H9 (cell line): ENCODE data around the gene CD81. TPM values are rescaled to one million over a fixed set of nuclear protein-coding genes. Genes with fewer than 3 reads are reported as not detected.

ENCODE experiments used
- DNase-seq: peaks from one replicate; pipeline ENCODE4 v3.0.0-alpha.2; 2017
- H2AFZ ChIP-seq: one replicate; pipeline ENCODE4 v1.6.1; 2013; ENCODE audit warnings: mild to moderate bottlenecking, low read length, control low read depth, moderate library complexity
- H2AK5ac ChIP-seq: 2 replicates; pipeline ENCODE4 v1.6.1; 2013; ENCODE audit warnings: low read length, control low read depth, mixed read lengths; ENCODE audit not compliant: insufficient read length
- H2BK120ac ChIP-seq: one replicate; pipeline ENCODE4 v1.6.1; 2013; ENCODE audit warnings: low read depth, mild to moderate bottlenecking, low read length, control low read depth, inconsistent platforms; ENCODE audit not compliant: poor library complexity, severe bottlenecking
- H2BK12ac ChIP-seq: 2 replicates; pipeline ENCODE4 v1.6.1; 2013; ENCODE audit warnings: low read length, control low read depth, mixed read lengths, low read depth; ENCODE audit not compliant: insufficient read length
- H2BK15ac ChIP-seq: 2 replicates; pipeline ENCODE4 v1.6.1; 2013; ENCODE audit warnings: low read depth, low read length, control low read depth
- H2BK20ac ChIP-seq: one replicate; pipeline ENCODE4 v1.6.1; 2013; ENCODE audit warnings: low read depth, mild to moderate bottlenecking, low read length, control low read depth, inconsistent platforms; ENCODE audit not compliant: poor library complexity, severe bottlenecking
- H2BK5ac ChIP-seq: 2 replicates; pipeline ENCODE4 v1.6.1; 2013; ENCODE audit warnings: low read length, control low read depth, mixed read lengths; ENCODE audit not compliant: insufficient read length
- H3K14ac ChIP-seq: 2 replicates; pipeline ENCODE4 v1.6.1; 2013; ENCODE audit warnings: low read length, control low read depth; ENCODE audit not compliant: insufficient read depth
- H3K18ac ChIP-seq: 2 replicates; pipeline ENCODE4 v1.6.1; 2013; ENCODE audit warnings: low read depth, mild to moderate bottlenecking, mixed read lengths, low read length, control low read depth; ENCODE audit not compliant: insufficient read length
- H3K23ac ChIP-seq: 2 replicates; pipeline ENCODE4 v1.6.1; 2013; ENCODE audit warnings: low read length, control low read depth, mixed read lengths, low read depth; ENCODE audit not compliant: insufficient read length
- H3K23me2 ChIP-seq: 2 replicates; pipeline ENCODE4 v1.6.1; 2013; ENCODE audit warnings: low read depth, mild to moderate bottlenecking, mixed read lengths, low read length, control low read depth; ENCODE audit not compliant: insufficient read length, poor library complexity, severe bottlenecking
- H3K27ac ChIP-seq: 2 replicates; pipeline ENCODE4 v1.5.1; 2013; ENCODE audit warnings: low read length, control low read depth, mixed read lengths, low read depth; ENCODE audit not compliant: insufficient read length
- H3K27me3 ChIP-seq: 2 replicates; pipeline ENCODE4 v1.6.1; 2013; ENCODE audit warnings: low read length, control low read depth, inconsistent platforms; ENCODE audit not compliant: insufficient read depth
- H3K4ac ChIP-seq: 2 replicates; pipeline ENCODE4 v1.6.1; 2013; ENCODE audit warnings: low read depth, mild to moderate bottlenecking, control low read depth, inconsistent platforms, low read length, moderate library complexity
- H3K4me1 ChIP-seq: 2 replicates; pipeline ENCODE4 v1.6.1; 2013; ENCODE audit warnings: low read length, control low read depth, inconsistent platforms; ENCODE audit not compliant: insufficient read depth
- H3K4me2 ChIP-seq: 2 replicates; pipeline ENCODE4 v1.6.1; 2013; ENCODE audit warnings: low read length, control low read depth, mixed read lengths; ENCODE audit not compliant: insufficient read length, insufficient read depth
- H3K56ac ChIP-seq: 2 replicates; pipeline ENCODE4 v1.6.1; 2013; ENCODE audit warnings: low read depth, mild to moderate bottlenecking, mixed read lengths, low read length, control low read depth; ENCODE audit not compliant: insufficient read length
- H3K79me1 ChIP-seq: 2 replicates; pipeline ENCODE4 v1.6.1; 2013; ENCODE audit warnings: low read depth, mild to moderate bottlenecking, moderate library complexity, low read length, control low read depth, inconsistent platforms; ENCODE audit not compliant: insufficient read depth, poor library complexity, severe bottlenecking
- H3K79me2 ChIP-seq: 2 replicates; pipeline ENCODE4 v1.6.1; 2013; ENCODE audit warnings: low read length, control low read depth, inconsistent platforms; ENCODE audit not compliant: insufficient read depth
- H3K9ac ChIP-seq: 2 replicates; pipeline ENCODE4 v1.6.1; 2013; ENCODE audit warnings: low read length, control low read depth, mixed read lengths; ENCODE audit not compliant: insufficient read length; ENCODE audit errors: extremely low read depth
- H3K9me3 ChIP-seq: one replicate; pipeline ENCODE4 v1.6.1; 2013; ENCODE audit warnings: low read depth, low read length, inconsistent platforms; ENCODE audit not compliant: control insufficient read depth
- H3T11ph ChIP-seq: one replicate; pipeline ENCODE4 v1.6.1; 2013; ENCODE audit warnings: mild to moderate bottlenecking, low read length, control low read depth, inconsistent platforms
- H4K20me1 ChIP-seq: one replicate; pipeline ENCODE4 v1.6.1; 2013; ENCODE audit not compliant: control insufficient read depth, insufficient read length, insufficient read depth
- H4K5ac ChIP-seq: 2 replicates; pipeline ENCODE4 v1.6.1; 2013; ENCODE audit warnings: low read depth, mild to moderate bottlenecking, mixed read lengths, low read length, control low read depth; ENCODE audit not compliant: insufficient read length
- H4K8ac ChIP-seq: replicated peaks from 2 replicates; pipeline ENCODE4 v1.6.1; 2013; ENCODE audit warnings: low read length, control low read depth, mixed read lengths, low read depth; ENCODE audit not compliant: insufficient read length
- H4K91ac ChIP-seq: 2 replicates; pipeline ENCODE4 v1.6.1; 2013; ENCODE audit warnings: low read depth, mild to moderate bottlenecking, moderate library complexity, mixed read lengths, low read length, control low read depth; ENCODE audit not compliant: insufficient read length
- H3K27ac Mint-ChIP-seq, 3 experiments: 2 replicates in 2 of 3; 3 replicates in 1 of 3; pipeline ENCODE4 v1.8.0; 2020 to 2021; ENCODE audit warnings: mixed read lengths in 3 of 3, mild to moderate bottlenecking in 1 of 3, moderate library complexity in 1 of 3
- H3K27me3 Mint-ChIP-seq: 2 replicates; pipeline ENCODE4 v1.8.0; 2021; ENCODE audit warnings: low read depth, mild to moderate bottlenecking, moderate library complexity, mixed read lengths
- H3K36me3 Mint-ChIP-seq, 3 experiments: 2 replicates in 2 of 3; 3 replicates in 1 of 3; pipeline ENCODE4 v1.8.0; 2020 to 2021; ENCODE audit warnings: low read depth in 3 of 3, mixed read lengths in 3 of 3; ENCODE audit not compliant: insufficient read depth in 1 of 3
- H3K4me1 Mint-ChIP-seq, 2 experiments: 2 replicates each; pipeline ENCODE4 v1.8.0; 2020; ENCODE audit warnings: mixed read lengths in 2 of 2
- H3K4me3 Mint-ChIP-seq, 2 experiments: 2 replicates in 1 of 2; 3 replicates in 1 of 2; pipeline ENCODE4 v1.8.0; 2020 to 2021; ENCODE audit warnings: mild to moderate bottlenecking in 2 of 2, mixed read lengths in 2 of 2, moderate library complexity in 1 of 2
- H3K9me3 Mint-ChIP-seq, 2 experiments: 2 replicates in 1 of 2; 3 replicates in 1 of 2; pipeline ENCODE4 v1.8.0; 2020; ENCODE audit warnings: mild to moderate bottlenecking in 2 of 2, mixed read lengths in 2 of 2, moderate library complexity in 1 of 2
- WGBS: extraction: QIAGEN DNeasy Blood & Tissue Kit; methylation state at CpG from one replicate; pipeline ENCODE4 v1.1.7; 2013; ENCODE audit warnings: missing lambda C conversion rate, low lambda C conversion rate, mixed read lengths; ENCODE audit not compliant: insufficient read length; ENCODE audit errors: extremely low coverage; 5-methylcytosine and 5-hydroxymethylcytosine counted together
- total RNA-seq: library from RNA; stranded (reverse); gene quantifications from 2 replicates; pipeline ENCODE4 v1.2.1, GENCODE V29; 2021
- TF ChIP-seq, protein P1 (sequence below): fragments of 200-600 bp; sonication (generic); conservative IDR thresholded peaks from 3 replicates; pipeline ENCODE4 v1.8.0; 2021; ENCODE audit warnings: antibody characterized with exemption, mild to moderate bottlenecking

CD81 gene
- total RNA-seq, 1 experiment from 2014 or later = 246 TPM

DNA sequence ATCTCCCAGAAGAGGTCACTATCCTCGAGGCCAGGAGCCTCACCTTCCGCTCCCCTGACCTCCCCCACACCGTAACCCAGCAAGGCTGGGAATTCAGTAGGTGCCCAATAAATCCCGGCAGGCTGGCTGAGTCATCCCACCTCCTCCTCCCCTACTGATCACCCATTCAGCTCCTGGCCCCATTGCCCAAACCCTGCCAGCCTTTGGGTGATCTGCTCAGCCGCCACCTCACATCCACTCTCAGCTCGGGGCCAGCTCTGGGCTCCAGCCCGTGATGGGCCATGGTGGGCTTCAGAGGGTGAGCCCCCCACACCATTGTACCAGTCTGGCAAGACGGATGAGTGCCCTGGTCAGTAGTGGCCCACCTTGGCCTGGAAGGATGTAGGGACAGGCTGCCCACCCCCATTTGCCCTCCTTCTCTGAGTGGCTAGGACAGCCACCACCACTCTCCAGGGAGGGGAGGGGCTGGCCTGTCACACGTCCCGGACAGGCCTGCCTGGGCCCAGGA is 59.0 kb downstream of the CD81 start:
- Mint-ChIP-seq H3K9me3 (no peaks in the 10 kb centered on the region), H3K4me1 (no peaks in the 10 kb centered on the region), H3K4me3 (no peak overlapping the region), H3K27ac (no peak overlapping the region), H3K27me3 (peaks cover 57% of the 10 kb centered on the region), H3K36me3 (no peaks in the 10 kb centered on the region)
- TF ChIP-seq, protein P1, sequence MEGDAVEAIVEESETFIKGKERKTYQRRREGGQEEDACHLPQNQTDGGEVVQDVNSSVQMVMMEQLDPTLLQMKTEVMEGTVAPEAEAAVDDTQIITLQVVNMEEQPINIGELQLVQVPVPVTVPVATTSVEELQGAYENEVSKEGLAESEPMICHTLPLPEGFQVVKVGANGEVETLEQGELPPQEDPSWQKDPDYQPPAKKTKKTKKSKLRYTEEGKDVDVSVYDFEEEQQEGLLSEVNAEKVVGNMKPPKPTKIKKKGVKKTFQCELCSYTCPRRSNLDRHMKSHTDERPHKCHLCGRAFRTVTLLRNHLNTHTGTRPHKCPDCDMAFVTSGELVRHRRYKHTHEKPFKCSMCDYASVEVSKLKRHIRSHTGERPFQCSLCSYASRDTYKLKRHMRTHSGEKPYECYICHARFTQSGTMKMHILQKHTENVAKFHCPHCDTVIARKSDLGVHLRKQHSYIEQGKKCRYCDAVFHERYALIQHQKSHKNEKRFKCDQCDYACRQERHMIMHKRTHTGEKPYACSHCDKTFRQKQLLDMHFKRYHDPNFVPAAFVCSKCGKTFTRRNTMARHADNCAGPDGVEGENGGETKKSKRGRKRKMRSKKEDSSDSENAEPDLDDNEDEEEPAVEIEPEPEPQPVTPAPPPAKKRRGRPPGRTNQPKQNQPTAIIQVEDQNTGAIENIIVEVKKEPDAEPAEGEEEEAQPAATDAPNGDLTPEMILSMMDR = no peak
- Histone ChIP-seq H3K9ac (no peak overlapping the region), H2AFZ (no peak overlapping the region), H3K23me2 (no peaks in the 10 kb centered on the region), H3K27ac (no peak overlapping the region), H4K20me1 (no peaks in the 10 kb centered on the region), H4K8ac (no peak overlapping the region), H3K4ac (no peak overlapping the region), H3K9me3 (no peaks in the 10 kb centered on the region), H3K79me1 (no peaks in the 10 kb centered on the region), H4K91ac (no peak overlapping the region), H2BK20ac (no peak overlapping the region), H3T11ph (no peak overlapping the region), H3K14ac (no peak overlapping the region; the same call in 1 of the 2 replicates), H2BK12ac (no peak overlapping the region), H3K4me1 (no peaks in the 10 kb centered on the region), H3K18ac (no peak overlapping the region), H3K23ac (no peak overlapping the region), H4K5ac (no peak overlapping the region), H2BK15ac (no peak overlapping the region), H3K4me2 (no peak overlapping the region), H3K79me2 (no peaks in the 10 kb centered on the region), H2AK5ac (no peak overlapping the region), H3K56ac (no peak overlapping the region), H2BK5ac (no peak overlapping the region), H2BK120ac (no peak overlapping the region), H3K27me3 (no peaks in the 10 kb centered on the region; the same call in 1 of the 2 replicates)
- DNase-seq = no peak
- WGBS = no CpG with 5 or more reads among the region's 10 CpGs
